ENCODE data around the gene CROCC2.

CROCC2 gene

DNA sequence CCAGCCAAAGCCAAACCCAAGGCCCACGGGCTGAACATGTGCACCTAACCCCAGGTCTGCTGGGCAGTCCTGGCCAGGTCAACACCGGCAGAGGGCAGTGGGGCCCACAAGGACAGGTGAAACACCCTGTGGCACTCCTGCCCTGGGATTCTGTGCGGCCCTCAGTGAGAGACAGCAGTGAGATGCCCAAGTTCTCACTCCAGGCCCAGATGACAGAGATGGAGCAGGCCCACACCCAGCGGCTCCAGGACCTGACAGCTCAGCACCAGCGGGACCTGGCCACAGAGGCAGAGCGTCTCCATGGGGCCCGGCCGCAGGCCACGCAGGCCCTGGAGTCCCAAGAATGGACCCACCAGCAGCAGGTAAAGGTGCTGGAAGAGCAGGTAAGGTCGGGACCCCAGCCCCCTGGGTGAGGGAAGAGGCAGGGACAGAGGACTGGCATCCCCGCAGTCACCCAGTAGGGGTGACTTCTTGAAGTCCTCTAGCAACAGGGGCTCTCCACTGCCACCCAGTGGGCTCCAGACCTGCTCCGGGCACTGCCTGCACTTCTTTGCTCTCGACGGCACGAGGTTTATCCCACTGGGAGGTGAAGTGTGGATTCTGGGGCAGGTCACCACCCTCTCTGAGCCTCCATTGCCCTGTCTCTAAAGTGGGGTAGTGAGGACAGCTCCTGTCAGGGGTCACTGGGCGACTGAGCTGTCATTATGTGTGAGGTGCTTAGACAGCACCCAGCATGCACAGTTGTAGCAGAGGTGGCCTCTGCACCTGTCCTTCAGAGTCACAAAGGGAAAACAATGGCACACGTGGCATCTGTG, 83.5 kb downstream of the CROCC2 start:
- TF ChIP-seq, protein P1, sequence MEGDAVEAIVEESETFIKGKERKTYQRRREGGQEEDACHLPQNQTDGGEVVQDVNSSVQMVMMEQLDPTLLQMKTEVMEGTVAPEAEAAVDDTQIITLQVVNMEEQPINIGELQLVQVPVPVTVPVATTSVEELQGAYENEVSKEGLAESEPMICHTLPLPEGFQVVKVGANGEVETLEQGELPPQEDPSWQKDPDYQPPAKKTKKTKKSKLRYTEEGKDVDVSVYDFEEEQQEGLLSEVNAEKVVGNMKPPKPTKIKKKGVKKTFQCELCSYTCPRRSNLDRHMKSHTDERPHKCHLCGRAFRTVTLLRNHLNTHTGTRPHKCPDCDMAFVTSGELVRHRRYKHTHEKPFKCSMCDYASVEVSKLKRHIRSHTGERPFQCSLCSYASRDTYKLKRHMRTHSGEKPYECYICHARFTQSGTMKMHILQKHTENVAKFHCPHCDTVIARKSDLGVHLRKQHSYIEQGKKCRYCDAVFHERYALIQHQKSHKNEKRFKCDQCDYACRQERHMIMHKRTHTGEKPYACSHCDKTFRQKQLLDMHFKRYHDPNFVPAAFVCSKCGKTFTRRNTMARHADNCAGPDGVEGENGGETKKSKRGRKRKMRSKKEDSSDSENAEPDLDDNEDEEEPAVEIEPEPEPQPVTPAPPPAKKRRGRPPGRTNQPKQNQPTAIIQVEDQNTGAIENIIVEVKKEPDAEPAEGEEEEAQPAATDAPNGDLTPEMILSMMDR (IDR thresholded peaks at IDR 0.05; ENCODE audit: low read depth, low read length): peak; percentile 46
- peak; percentile 33 to 42 for DNase-seq (ENCODE audit: low read depth in 2 of 2)
- no peak overlapping the region for H3K4me3 ChIP-seq (replicated peaks in 1 of 2; ENCODE audit: low read depth in 2 of 2, low read length in 2 of 2)

DNA sequence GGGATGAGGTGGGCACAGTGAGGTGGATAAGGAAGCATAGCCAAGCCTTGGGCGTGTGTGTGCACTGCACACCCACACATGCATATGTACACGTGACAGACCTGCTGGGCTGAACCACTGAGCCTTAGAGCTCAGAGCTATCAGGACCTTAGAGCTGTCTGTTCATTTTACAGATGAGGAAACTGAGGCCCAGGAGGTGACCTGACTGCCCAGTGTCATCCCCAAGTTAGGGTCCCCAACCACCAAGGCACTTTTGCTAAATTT, 84.1 kb downstream of the CROCC2 start:
- H3K4me3 ChIP-seq (replicated peaks in 1 of 2; ENCODE audit: low read depth in 2 of 2, low read length in 2 of 2): no peak overlapping the region
- TF ChIP-seq, protein P1 (IDR thresholded peaks at IDR 0.05; ENCODE audit: low read depth, low read length): no peak
- DNase-seq (ENCODE audit: low read depth in 2 of 2): no peak

DNA sequence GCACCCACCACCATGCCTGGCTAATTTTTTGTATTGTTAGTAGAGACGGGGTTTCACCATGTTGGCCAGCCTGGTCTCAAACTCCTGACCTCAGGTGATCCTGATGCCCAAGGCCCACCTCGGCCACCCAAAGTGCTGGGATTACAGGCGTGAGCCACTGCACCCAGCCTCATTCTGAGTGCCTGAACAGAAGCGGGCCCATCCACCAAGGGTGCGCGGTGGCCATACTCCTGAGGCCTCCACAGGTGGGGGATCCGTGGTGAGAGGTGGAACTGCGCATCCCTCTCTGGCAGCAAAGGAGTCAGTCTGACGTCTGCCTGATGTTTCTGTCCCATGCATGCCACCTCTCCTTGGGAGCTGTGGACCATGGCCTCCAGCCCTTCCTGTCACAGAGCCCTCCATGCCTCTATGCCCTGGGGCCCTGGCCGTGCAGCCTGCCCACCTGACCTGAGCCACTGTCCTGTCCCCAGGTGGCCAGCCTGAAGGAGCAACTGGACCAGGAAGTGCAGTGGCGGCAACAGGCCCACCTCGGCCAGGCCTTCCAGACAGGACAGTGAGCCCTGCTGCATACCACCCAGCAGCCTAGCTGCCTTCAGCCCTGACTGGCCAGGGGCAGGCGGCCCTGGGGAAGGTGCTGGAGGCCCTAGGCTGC, 84.7 kb downstream of the CROCC2 start:
- no peak for DNase-seq (ENCODE audit: low read depth in 2 of 2)
- TF ChIP-seq, protein P1 (IDR thresholded peaks at IDR 0.05; ENCODE audit: low read depth, low read length): no peak
- no peak overlapping the region for H3K4me3 ChIP-seq (replicated peaks in 1 of 2; ENCODE audit: low read depth in 2 of 2, low read length in 2 of 2)

DNA sequence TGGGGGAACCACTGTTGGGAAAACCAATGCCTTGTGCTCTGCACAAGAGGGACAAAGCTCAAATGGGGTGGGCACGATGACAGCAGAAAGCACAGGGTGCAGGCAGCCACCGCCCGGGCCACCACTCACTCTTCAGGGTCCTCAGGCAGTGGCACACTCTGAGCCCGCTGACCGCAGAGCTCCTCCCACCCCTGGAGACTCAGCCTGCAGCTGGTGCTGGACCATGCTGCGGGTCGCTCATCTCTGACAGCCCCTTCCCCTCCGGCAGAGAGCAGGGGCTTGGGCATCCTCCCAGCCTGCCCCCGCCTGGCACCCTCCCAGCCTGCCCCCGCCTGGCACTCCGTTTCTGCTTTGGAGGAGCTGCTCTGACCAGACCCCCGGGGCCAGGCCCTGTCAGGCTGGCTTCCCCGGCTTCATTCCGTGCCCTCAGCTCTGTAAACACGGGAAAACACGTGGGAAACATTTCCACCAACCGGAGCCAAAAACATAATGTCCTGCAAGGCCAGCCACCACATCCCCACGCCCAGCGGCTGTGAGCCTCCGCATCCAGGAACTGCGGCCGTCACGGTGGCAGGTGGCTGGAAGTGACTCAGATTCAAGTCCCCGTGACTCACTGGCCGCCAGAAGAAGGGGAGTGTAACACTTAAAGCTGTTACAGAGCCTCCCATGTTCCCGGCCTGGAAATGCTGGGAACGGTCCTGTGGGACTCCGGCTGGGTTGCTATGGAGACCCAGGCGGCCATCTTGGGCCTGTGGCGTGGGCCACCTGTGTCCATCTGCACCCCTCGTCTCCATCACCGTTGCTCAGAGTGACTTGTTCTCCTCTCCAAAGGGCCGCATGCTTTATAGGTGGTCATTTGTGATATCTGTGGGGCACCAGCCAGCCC, 85.5 kb downstream of the CROCC2 start:
- peak; percentile 93 to 99 for DNase-seq (ENCODE audit: low read depth in 2 of 2)

GRCh38 chr2:240992572-240993291, 86.6 kb downstream of the CROCC2 start:
- DNase-seq (ENCODE audit: low read depth in 2 of 2): no peak
- TF ChIP-seq, protein P1 (IDR thresholded peaks at IDR 0.05; ENCODE audit: low read depth, low read length): no peak
- H3K4me3 ChIP-seq (replicated peaks in 1 of 2; ENCODE audit: low read depth in 2 of 2, low read length in 2 of 2): no peak overlapping the region

More for the DNA sequence above, 85.5 kb downstream of the CROCC2 start:
- H3K4me3 ChIP-seq (replicated peaks in 1 of 2; ENCODE audit: low read depth in 2 of 2, low read length in 2 of 2): no peak overlapping the region
- TF ChIP-seq, protein P1 (IDR thresholded peaks at IDR 0.05; ENCODE audit: low read depth, low read length): no peak

DNA sequence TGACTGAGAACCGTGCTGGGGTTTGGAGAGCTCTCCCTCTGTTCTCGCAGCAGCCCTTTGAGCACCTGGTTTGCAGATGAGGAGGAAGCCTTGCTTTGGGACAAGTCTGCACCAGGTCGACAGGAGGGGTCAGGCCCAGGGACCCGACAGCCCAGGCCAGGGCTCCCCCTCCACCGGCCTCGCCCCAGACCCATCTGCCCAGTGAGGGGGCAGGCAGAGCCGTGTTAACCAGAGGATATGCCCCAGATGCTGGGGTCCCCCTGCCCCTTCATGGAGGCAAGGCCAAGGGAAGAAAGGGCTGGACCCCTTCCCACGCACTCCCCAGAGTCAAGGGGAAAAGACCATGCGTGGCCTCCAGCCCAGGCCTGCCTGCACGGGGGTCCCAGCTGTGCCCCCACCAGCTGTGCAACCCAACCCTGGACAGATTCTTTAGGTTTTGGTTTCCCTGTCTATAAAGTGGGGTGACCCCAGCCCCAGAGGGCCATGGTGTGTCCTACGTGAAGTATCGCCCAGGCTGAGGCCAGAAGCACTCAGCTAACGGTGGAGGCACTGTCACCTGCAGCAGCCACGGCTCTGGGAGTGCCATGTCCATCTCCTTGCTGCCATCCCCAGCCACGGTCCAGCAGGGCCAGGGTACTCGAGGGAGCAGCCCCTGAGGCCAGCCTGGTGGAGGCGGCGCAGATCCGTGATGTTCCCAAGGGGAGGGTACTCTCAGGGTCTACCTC, 87.5 kb downstream of the CROCC2 start:
- no peak for DNase-seq (ENCODE audit: low read depth in 2 of 2)
- no peak overlapping the region for H3K4me3 ChIP-seq (replicated peaks in 1 of 2; ENCODE audit: low read depth in 2 of 2, low read length in 2 of 2)
- TF ChIP-seq, protein P1 (IDR thresholded peaks at IDR 0.05; ENCODE audit: low read depth, low read length): no peak

Data from cardiac fibroblast (primary cell).